Liver (tissue), 9 donors: ENCODE measurements around the gene TMEM183A. TPM values are rescaled to one million over a fixed set of nuclear protein-coding genes. Genes with fewer than 3 reads are reported as not detected.

Experiments
- DNase-seq: peaks from one replicate; pipeline ENCODE4 v3.0.0-alpha.2; 2017; ENCODE audit warnings: low spot score
- H3K27ac ChIP-seq, 2 donors: one replicate each; pipeline ENCODE4 v1.7.0; 2013; ENCODE audit warnings: inconsistent platforms in 2 of 2, low read length in 2 of 2, control low read depth in 1 of 2, low read depth in 1 of 2, mild to moderate bottlenecking in 1 of 2
- H3K27me3 ChIP-seq, 4 donors: one replicate each; pipeline versions ENCODE4 v1.6.1 to v1.7.0; 2013; ENCODE audit warnings: low read length in 3 of 4, inconsistent platforms in 1 of 4, mild to moderate bottlenecking in 1 of 4, moderate library complexity in 1 of 4; ENCODE audit not compliant: control insufficient read depth in 4 of 4, insufficient read depth in 4 of 4
- H3K36me3 ChIP-seq, 4 donors: one replicate each; pipeline versions ENCODE4 v1.6.1 to v1.7.0; 2013; ENCODE audit warnings: low read length in 3 of 4, mild to moderate bottlenecking in 3 of 4, low read depth in 1 of 4, moderate library complexity in 1 of 4; ENCODE audit not compliant: control insufficient read depth in 4 of 4, insufficient read depth in 3 of 4
- H3K4me1 ChIP-seq, 4 donors: one replicate each; pipeline versions ENCODE4 v1.6.1 to v1.7.0; 2013; ENCODE audit warnings: low read length in 3 of 4, mild to moderate bottlenecking in 3 of 4, moderate library complexity in 1 of 4; ENCODE audit not compliant: control insufficient read depth in 4 of 4, insufficient read depth in 4 of 4
- H3K4me3 ChIP-seq, 3 donors: one replicate each; pipeline versions ENCODE4 v1.6.1 to v1.7.0; 2013; ENCODE audit warnings: low read length in 3 of 3, control low read depth in 1 of 3, low read depth in 1 of 3, mild to moderate bottlenecking in 1 of 3
- H3K9ac ChIP-seq, 2 donors: one replicate each; pipeline ENCODE4 v1.7.0; 2013; ENCODE audit warnings: low read length in 2 of 2, mild to moderate bottlenecking in 2 of 2, moderate library complexity in 2 of 2, control low read depth in 1 of 2, low read depth in 1 of 2
- H3K9me3 ChIP-seq, 4 donors: one replicate each; pipeline versions ENCODE4 v1.6.1 to v1.7.0; 2013; ENCODE audit warnings: low read length in 3 of 4; ENCODE audit not compliant: control insufficient read depth in 4 of 4
- ATF3 ChIP-seq: IDR thresholded peaks from 2 replicates; pipeline ENCODE4 v1.6.1; 2016; ENCODE audit warnings: antibody characterized with exemption
- CTCF ChIP-seq: fragments of 150-350 bp; IDR thresholded peaks from 2 replicates; pipeline ENCODE4 v1.5.1; 2017; ENCODE audit warnings: improper control_type of control experiment, low read depth, low read length; ENCODE audit not compliant: missing input control
- EGR1 ChIP-seq, 2 donors: IDR thresholded peaks; 2 replicates each; pipeline ENCODE4 v1.6.1; 2016 to 2018; ENCODE audit warnings: antibody characterized with exemption in 2 of 2, low read depth in 2 of 2
- FOXA1 ChIP-seq: IDR thresholded peaks from 2 replicates; pipeline ENCODE4 v1.6.1; 2016; ENCODE audit warnings: antibody characterized with exemption
- FOXA2 ChIP-seq: IDR thresholded peaks from 2 replicates; pipeline ENCODE4 v1.6.1; 2016; ENCODE audit warnings: antibody characterized with exemption
- GABPA ChIP-seq, 2 donors: IDR thresholded peaks in 1 of 2; conservative IDR thresholded peaks in 1 of 2; 2 replicates each; pipeline ENCODE4 v1.6.1; 2016; ENCODE audit warnings: antibody characterized with exemption in 2 of 2, mild to moderate bottlenecking in 1 of 2, moderate library complexity in 1 of 2
- HNF4A ChIP-seq, 2 donors: conservative IDR thresholded peaks; 2 replicates each; pipeline ENCODE4 v1.6.1; 2016; ENCODE audit warnings: antibody characterized with exemption in 2 of 2, mild to moderate bottlenecking in 2 of 2
- HNF4G ChIP-seq: IDR thresholded peaks from 2 replicates; pipeline ENCODE4 v1.6.1; 2016; ENCODE audit warnings: antibody characterized with exemption
- MAX ChIP-seq: IDR thresholded peaks from 2 replicates; pipeline ENCODE4 v1.6.1; 2016; ENCODE audit warnings: antibody characterized with exemption
- NR2F2 ChIP-seq: IDR thresholded peaks from 2 replicates; pipeline ENCODE4 v1.6.1; 2016; ENCODE audit warnings: antibody characterized with exemption
- RAD21 ChIP-seq, 2 donors: IDR thresholded peaks; 2 replicates each; pipeline ENCODE4 v1.6.1; 2016; ENCODE audit warnings: antibody characterized with exemption in 2 of 2, mild to moderate bottlenecking in 2 of 2
- REST ChIP-seq: IDR thresholded peaks from 2 replicates; pipeline ENCODE4 v1.6.1; 2016; ENCODE audit warnings: antibody characterized with exemption, mild to moderate bottlenecking
- RXRA ChIP-seq, 2 donors: IDR thresholded peaks; 2 replicates each; pipeline ENCODE4 v1.6.1; 2017 to 2018; ENCODE audit warnings: antibody characterized with exemption in 2 of 2, mild to moderate bottlenecking in 1 of 2
- SP1 ChIP-seq: IDR thresholded peaks from 2 replicates; pipeline ENCODE4 v1.6.1; 2018; ENCODE audit warnings: antibody characterized with exemption, mild to moderate bottlenecking
- TAF1 ChIP-seq: conservative IDR thresholded peaks from 2 replicates; pipeline ENCODE4 v1.6.1; 2016; ENCODE audit warnings: antibody characterized with exemption, mild to moderate bottlenecking
- YY1 ChIP-seq: IDR thresholded peaks from 2 replicates; pipeline ENCODE4 v1.6.1; 2016; ENCODE audit warnings: antibody characterized with exemption, mild to moderate bottlenecking
- ZBTB33 ChIP-seq: IDR thresholded peaks from 2 replicates; pipeline ENCODE4 v1.6.1; 2016; ENCODE audit warnings: antibody characterized with exemption
- WGBS: extraction: QIAGEN DNeasy Blood & Tissue Kit; methylation state at CpG from one replicate; pipeline ENCODE4 v1.1.7; 2013; 5-methylcytosine and 5-hydroxymethylcytosine counted together
- polyA plus RNA-seq, 2 donors: library from polyadenylated mRNA; stranded (reverse) in 1 of 2; unstranded in 1 of 2; fragments of 200-250 nt in 1 of 2; fragments of >200 nt in 1 of 2; fragmentation: Nextera tagmentation in 1 of 2; extraction: Ambion mirVana in 1 of 2; gene quantifications; one replicate each; pipeline versions ENCODE4 v1.2.1 to v1.2.3, GENCODE V29; 2013 to 2015
- total RNA-seq, 2 donors: library from RNA; depleted of rRNA; stranded (reverse); fragments of >200 nt; gene quantifications; one replicate each; pipeline ENCODE4 v1.2.3, GENCODE V29; 2014
- donor health status: healthy.
- donor health status: healthy.
- donor health status: healthy.
- donor health status: healthy.
- donor health status: healthy.

Gene TMEM183A
- total and polyA plus RNA-seq, 4 donors = 21.0 to 48.9 (median 35.5) TPM

GRCh38 chr1:203069030-203069747 lies 62.0 kb downstream of the TMEM183A start:
- Histone ChIP-seq H3K4me3 (no peak overlapping the region), H3K27me3 (no peaks in the 10 kb centered on the region), H3K36me3 (no peaks in the 10 kb centered on the region), H3K9me3 (no peaks in the 10 kb centered on the region), H3K9ac (no peak overlapping the region), H3K4me1 (no peaks in the 10 kb centered on the region), H3K27ac (no peak overlapping the region)
- WGBS = 56% methylated on average over 4 of the region's 4 CpGs
- DNase-seq = no peak
- no peak for TF ChIP-seq RXRA (IDR thresholded peaks at IDR 0.05)
- TF ChIP-seq HNF4G = no peak
- no peak for TF ChIP-seq HNF4A (conservative IDR thresholded peaks at IDR 0.05)
- TF ChIP-seq CTCF = no peak
- TF ChIP-seq ZBTB33 = no peak
- TF ChIP-seq EGR1 (IDR thresholded peaks at IDR 0.05; ENCODE audit: low read depth in 2 of 2) = no peak
- no peak for TF ChIP-seq ATF3
- TF ChIP-seq MAX = no peak
- no peak for TF ChIP-seq GABPA (IDR thresholded peaks at IDR 0.05 in 1 of 2, conservative IDR thresholded peaks at IDR 0.05 in 1 of 2)

GRCh38 chr1:203072002-203072602 lies 64.9 kb downstream of the TMEM183A start:
- Histone ChIP-seq H3K9ac (no peak overlapping the region), H3K4me1 (peaks cover 0 to 8% (median 2%) of the 10 kb centered on the region in 4 donors), H3K9me3 (no peaks in the 10 kb centered on the region), H3K27me3 (peaks cover 0 to 6% (median 0%) of the 10 kb centered on the region in 4 donors), H3K4me3 (no peak overlapping the region), H3K36me3 (no peaks in the 10 kb centered on the region), H3K27ac (no peak overlapping the region)
- DNase-seq = no peak
- 84% methylated on average over 7 of the region's 7 CpGs for WGBS
- TF ChIP-seq ATF3 = no peak
- no peak for TF ChIP-seq FOXA1
- TF ChIP-seq YY1 = no peak
- TF ChIP-seq ZBTB33 = no peak
- no peak for TF ChIP-seq REST
- TF ChIP-seq SP1 = no peak
- no peak for TF ChIP-seq TAF1
- TF ChIP-seq FOXA2 = no peak
- TF ChIP-seq MAX = no peak
- no peak for TF ChIP-seq NR2F2
- TF ChIP-seq RAD21 (IDR thresholded peaks at IDR 0.05) = no peak
- TF ChIP-seq CTCF = no peak
- TF ChIP-seq RXRA (IDR thresholded peaks at IDR 0.05) = no peak
- no peak for TF ChIP-seq GABPA (IDR thresholded peaks at IDR 0.05 in 1 of 2, conservative IDR thresholded peaks at IDR 0.05 in 1 of 2)
